HG03175 (cell line): ENCODE measurements around the gene CDH12.
"Not testable (repeated sequence)": the region's sequence is repeated elsewhere in the genome, so short reads cannot be mapped to it uniquely, and the experiment has no call there.

Source experiments
- ATAC-seq: cut with Tn5 transposase; IDR thresholded peaks from one replicate; pipeline ENCODE4 v1.9.1; 2021; ENCODE audit warnings: mild to moderate bottlenecking, moderate library complexity; ENCODE audit not compliant: unreplicated experiment

Gene CDH12

DNA sequence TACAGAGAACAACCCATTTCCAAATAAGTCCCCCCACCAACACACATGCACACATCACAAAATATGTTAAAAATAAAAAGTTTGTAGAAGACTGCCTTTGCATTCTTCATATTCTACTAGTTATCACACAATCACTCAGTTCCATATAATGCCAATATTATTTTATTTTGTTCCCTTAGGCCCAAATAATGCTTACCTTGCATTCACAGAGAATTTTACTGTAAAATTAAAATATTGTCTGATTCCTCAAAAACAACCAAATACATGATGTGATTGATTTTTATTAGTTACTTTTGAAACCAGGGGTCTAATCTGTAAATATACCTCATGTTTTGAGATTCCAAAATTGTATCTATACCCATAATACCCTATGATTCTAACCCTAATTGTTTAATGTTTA lies 536.9 kb downstream of the CDH12 start:
- no peak for ATAC-seq

DNA sequence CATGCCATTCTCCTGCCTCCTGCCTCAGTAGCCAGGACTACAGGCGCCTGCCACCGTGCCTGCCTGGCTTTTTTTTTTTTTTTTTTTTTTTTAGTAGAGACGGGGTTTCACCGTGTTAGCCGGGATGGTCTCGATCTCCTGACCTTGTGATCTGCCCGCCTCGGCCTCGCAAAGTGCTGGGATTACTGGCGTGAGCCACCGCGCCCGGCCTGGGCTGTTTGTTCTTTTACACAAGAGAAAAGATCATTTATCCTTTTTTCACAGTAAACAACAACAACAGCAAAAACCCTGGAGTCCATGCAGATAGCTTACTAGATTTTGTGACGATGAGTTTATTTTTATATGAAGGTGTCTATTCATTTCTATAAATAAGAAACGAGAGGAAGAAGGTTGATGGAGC lies 538.1 kb downstream of the CDH12 start:
- ATAC-seq: not testable (repeated sequence)

DNA sequence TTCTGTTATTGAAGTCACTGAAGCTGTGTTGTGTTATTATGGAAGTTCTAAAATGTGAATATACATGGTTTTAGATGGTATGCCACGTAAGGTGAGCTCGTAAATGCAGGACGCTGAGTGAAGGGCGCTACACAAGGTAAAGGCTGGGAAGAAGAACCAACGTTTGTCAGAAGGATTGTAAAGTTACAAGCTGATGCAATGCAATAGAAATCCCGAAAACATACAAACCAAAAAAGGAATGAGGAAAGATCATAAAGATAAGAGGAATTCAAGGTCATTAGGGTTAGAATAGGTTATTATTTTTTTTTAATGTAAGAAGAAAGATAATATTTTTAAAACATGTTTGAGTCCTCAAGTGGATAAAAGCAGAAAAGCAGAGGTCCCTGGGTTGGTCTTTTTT lies 538.6 kb downstream of the CDH12 start:
- no peak for ATAC-seq

DNA sequence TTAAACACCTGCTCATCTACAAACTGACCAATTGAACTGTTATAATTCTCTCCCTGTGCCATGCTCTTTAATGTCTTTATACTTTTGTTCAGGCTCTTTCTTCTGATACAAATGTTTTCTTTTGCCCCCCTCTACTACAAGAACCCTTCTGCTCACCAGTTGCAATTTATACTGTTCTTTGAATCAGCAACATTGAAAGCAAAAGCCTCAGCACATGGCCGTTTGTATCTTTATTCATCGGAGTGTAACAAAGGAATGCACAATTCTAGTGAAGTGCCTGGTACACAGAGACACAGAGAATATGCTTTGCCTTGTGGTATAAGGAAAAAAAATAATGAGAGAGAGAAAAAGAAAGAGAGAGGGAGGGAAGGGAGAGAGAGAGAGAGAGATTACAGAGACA lies 547.1 kb downstream of the CDH12 start:
- no peak for ATAC-seq

DNA sequence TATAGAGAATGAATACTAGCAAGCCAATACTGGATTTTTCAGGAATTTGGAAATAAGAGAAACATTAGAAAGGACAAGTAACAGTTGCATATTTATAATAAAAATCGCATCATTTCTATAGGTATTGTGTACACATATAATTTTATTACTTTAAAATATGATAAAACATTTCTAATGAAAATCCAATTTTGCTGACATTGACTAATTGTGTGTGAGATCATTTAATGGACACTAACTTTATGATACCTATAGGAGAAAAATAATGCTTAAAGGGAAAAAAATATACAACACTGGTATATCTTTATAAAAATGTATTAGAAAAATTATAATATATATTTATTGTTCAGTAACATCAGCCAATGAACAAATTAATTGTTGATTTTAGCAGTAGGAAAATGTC lies 557.3 kb downstream of the CDH12 start:
- ATAC-seq: no peak

DNA sequence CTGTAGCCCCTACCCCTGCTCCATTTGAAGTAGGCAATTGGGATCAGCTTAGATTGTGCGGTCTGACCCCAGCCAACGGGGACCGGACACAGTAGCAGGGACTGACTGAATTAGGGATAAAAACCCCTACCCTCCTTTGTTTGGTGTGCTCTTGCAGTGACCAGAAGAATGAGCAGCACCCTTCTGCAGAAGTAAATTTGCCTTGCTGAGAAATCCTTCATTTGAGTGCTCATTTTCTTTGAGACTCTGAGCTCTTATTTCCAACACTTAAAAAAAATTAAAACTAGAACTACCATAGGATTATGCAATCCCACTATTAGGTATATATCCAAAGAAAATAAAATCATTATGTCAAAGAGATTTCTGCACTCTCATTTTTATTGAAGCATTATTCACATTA lies 560.0 kb downstream of the CDH12 start:
- ATAC-seq: no peak

DNA sequence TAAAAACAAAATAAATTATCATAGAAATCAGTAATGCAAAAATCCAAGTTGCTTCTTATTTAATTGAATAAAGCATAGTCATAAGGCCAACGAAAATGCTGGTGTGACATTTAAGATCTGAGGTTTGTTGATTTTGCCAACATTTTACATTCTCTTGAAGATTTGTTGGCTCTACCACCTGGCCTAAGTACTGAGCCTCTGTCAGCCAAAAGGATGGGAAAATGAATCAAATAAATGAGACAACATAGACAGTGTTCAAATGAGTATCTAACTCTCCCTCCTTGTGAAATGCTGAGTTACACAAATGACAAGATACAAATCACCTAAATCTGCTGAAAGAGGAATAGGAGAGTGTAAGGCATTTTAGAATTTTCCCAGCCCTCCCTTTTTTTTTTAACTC lies 575.0 kb downstream of the CDH12 start:
- ATAC-seq: no peak

DNA sequence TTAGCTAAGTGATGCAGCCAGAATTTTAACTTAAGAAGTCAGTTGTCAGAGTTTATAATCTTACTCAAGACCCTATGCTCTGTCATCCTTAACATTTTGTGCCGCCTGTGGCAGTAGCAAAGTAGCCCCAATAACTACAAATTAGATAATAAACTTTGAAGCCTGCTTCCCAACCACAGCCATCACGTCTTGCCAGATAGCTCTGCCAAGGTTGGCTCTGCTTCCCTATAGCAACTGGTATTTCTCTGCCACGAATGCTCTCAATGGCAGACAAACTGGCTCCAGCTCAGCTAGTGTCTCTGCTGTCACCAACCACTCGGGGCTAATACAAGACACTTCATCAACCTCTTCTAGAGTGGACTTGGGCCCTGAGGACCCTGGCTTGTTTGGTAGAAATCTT lies 576.1 kb downstream of the CDH12 start:
- no peak for ATAC-seq

DNA sequence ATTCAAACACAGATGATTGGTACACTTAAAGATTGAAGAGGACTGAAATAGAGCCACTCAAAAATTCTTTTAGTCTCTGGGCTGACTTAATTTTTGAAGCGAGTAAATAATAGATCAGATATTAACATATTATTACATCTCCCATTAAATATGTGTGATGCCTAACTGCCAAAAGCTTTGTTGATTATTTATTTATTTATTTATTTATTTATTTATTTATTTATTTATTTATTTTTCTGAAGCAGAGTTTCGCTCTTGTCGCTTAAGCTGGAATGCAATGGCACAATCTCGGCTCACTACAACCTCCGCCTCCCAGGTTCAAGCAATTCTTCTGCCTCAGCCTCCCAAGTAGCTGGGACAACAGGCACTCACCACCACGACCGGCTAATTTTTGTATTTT lies 587.3 kb downstream of the CDH12 start:
- not testable (repeated sequence) for ATAC-seq

DNA sequence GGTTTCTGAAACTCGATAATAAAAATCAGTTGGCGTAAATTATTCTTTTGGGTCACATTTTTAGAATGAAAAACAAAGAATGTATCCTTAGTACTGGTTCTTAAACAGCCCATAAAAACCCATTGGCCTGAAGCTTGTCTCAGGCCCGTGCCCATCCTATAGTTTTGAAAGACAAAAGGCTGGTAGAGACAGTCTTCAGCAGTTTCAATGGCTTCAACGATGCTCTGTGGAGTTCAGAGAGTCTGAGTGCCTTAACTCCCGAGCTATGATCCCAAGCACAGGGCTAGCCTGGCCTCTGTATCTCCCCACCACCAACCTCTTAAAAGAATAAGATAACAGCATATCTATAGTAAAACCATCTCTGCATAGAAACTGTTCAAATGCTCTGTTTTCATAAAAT lies 595.0 kb downstream of the CDH12 start:
- ATAC-seq: no peak

DNA sequence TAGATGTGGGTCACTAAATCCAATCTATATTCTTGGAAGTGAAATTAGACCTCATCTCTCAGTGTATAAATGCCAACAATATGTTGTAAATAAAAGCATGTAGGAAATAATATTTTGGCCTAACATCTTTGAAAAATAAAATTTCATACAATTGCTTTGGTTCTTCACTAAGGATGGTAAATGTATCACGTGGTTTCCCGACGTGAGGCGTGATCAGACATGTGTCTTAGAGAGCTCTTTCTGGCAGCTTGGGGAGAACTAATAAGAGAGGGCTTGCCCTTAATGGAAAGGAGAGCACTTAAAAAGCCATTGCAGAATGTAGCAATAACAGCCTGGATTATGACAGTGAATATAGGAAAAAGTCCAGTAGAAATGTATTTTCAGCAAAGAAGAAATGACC lies 602.6 kb downstream of the CDH12 start:
- no peak for ATAC-seq

DNA sequence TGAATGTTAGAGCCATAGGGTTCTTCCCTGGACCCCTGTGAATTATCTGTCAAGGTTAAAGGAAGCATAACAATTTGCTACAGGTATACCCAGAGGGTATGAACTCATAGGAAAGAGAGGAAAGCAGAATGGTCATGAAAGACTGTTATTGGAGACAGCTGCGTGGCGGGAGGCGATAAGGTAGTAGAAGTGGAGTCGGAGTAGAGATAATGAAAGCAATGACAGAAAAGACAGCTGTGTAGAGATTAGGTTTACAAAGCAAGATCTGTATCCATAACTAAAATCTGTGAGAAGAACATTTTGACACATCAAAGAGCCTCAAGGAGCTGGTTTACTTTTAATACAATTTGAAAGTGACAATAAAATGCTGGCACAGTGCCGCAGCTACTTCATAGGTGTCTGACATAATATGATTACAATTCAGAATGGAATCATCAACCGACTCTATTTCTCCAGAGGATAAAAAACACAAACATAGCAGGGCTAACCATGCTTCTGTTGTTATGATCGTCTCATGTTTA lies 603.9 kb downstream of the CDH12 start:
- no peak for ATAC-seq

DNA sequence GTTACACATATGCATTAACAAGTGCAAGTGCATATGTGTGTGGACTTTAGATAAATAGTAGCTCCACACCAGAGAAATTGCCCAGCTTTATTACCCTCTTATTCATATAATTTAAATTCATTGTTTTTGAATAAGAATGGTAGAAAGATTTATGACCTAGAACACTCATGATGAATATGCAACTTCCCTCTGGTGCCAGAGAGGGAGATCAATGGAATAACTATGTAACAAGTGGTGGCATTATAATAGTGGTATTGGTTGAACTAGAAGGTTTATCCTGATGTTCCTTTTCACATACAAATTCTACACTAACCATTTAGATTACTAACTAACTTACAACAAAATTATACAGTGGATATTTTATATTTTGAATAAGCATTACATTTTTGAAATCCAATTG lies 607.4 kb downstream of the CDH12 start:
- ATAC-seq: no peak

DNA sequence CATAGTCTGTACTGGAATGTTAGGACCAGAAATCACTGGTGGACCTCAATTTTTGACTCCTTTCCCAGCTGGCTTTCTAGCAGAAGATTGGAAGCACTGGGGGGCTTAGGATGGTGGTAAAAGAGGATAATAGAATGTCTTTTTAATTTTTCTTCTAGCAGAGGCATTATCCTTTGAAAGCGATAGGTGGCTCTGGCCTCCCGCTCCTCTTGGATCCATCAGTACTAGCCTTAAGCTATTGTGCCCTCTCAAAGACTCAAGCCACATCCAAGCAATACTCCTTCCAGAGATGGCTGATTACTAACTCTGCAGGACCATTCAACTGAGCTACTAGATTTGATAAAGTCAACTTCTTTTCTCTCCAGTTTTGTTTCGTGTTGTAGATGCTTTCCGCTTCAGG lies 610.6 kb downstream of the CDH12 start:
- no peak for ATAC-seq

DNA sequence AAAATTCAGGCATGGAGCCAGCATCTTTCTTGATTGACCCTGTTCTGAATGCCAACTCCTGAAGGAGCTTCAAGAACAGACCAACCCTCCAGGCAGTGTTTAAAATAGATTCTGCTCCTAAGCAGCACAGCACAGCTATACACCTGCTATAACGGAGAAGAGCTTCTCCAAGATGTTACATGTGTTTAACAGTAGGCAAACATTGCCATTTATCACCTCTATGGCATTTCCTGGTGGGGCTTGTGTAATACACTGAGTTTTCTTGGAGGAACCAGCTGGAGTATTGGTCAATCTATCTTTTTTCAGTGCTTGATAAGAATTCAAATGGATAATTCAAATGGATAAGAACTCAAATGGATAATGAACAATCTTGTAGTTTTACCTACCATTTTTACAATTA lies 615.1 kb downstream of the CDH12 start:
- no peak for ATAC-seq

DNA sequence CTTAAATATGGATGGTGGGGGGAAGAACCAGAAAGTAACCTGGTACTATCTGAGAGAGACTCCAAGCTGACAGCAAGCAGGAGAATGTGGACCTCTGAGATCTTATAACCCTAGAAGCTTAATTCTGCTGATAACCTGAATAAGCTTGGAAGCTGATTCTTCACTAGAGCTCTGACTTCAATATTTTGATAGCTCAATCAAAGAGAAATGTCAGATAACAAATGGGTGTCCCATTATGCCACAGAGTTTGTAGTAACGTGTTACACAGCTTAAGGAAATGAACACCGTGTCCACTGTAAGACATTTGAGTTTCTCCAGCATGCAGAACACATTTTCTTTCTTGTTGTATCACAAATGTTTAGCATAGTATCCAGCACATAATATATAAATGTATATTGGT lies 626.7 kb downstream of the CDH12 start:
- ATAC-seq: no peak

DNA sequence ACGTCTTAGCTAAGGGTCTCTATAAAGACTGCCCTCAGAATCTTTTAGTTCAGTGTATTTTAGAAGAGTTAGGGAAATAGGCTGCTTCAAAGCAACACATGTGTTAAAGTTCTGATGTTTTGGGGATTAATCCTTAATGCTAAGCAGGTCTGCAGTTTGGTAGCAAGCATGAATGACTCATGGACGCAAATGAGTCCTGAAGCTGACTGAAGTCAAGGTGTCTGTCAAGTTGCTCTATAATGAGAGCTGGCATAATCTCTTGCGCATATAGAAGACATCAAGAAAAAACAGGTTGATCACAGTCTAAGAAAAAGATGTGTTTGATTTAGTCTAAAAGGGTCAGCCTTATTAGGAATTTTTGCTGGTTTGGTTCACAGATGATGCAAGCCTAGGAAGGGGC lies 630.1 kb downstream of the CDH12 start:
- ATAC-seq: no peak

DNA sequence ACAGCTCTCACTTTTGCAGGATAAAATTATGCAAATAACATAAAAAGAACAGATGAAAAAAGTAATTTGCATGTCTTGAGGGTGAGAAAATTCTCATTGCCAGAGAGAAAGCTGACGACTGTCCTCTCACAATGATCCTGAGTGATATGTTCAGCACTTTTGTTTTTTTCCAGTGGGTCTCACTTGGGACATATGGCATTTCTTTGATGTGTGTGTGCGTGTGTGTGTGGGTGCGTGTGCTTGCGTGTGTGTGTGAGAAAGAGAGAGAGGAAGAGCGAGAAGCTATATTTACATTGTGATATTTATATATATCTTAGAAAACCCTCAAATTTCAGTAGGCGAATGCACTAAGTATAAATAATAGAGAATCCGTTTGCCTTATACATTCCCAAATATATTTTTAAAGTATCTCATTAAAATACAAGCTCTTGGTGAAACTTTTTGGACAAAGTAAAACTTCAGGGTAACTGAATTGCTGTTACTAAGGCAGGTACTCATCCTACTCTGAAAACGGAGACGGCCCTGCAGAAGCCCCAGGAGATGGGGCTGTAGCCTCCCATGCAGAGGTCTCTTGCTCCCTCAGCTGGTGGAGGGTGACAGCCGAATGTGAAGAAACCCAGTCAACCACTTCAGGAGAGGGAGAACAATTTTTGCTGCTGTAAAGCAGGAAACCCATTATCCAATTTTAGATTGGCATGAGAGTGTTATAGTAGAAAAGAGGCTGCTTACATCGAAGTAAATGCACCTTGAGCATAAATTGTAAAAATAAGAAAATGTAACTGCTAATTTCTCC lies 639.2 kb downstream of the CDH12 start:
- not testable (repeated sequence) for ATAC-seq

DNA sequence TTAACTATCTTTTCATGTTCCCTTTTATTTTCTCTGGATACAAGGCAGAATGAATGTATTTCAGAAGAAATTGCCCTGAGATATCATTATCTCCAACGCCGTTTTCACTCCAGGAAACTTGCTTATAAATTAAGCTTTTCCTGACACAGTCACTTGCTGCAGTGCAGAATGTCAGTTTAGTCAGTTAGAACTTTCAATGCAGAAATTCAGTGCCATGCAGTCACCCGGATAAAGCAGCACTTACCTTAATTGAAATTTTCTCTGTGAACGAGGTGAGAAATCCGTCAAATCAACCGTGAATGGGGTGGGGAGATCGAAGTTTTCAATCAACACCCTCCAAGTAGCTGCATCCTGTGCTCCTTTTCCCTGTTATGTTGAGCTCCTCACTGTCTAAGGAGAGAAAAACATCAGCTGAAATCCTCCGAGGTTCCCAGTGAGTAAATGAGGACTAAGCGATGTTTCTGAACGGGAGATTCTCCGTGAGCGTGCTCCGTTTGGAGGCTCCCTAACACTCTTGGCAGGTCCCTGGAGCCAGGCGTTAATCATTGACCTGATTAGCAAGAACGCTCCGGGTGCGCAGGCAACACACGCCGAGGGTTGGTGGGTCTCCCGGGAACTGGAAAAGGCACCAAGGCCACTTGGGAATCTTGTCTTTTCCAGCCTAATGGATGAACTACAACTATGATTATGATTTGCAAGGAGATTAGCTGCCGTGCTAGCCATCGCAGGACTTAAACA lies 640.7 kb downstream of the CDH12 start:
- not testable (repeated sequence) for ATAC-seq

DNA sequence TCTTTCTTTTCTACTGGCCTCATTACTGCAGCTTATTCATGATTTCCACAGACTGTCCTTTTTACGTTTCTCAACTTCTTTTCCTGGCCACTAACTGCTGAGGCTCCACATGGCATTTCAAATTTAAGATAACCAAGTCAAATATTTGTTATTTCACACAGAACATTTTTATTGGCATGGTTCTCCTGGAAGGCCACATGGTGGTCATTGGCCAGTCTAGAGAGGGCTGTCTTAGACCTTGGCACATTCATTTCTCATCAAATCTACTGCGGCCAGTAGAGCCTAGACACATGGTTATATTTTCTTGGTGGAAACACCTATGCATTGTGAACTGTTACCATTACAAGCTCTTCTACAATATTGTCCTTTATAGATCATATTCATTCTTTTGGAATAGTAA lies 644.7 kb downstream of the CDH12 start:
- ATAC-seq: not testable (repeated sequence)

DNA sequence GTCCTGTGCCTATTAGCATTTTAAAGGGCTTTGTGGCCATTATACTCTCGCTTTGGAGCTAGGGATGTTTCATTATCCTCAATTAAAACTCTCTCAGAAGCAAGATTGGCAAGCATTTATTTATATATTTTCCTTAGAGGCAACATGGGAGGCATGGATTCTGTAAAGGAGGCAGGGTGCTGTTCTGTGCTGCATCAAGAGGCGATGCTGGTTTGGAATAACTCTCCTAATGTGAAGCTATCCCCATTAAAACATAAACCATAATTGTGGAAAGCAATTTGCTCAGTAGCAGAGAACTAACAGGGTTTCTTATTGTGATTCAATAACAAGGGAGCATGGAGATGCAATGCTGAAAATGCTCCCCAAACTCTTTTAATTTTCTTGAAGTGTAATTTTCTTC lies 664.5 kb downstream of the CDH12 start:
- ATAC-seq: not testable (repeated sequence)

DNA sequence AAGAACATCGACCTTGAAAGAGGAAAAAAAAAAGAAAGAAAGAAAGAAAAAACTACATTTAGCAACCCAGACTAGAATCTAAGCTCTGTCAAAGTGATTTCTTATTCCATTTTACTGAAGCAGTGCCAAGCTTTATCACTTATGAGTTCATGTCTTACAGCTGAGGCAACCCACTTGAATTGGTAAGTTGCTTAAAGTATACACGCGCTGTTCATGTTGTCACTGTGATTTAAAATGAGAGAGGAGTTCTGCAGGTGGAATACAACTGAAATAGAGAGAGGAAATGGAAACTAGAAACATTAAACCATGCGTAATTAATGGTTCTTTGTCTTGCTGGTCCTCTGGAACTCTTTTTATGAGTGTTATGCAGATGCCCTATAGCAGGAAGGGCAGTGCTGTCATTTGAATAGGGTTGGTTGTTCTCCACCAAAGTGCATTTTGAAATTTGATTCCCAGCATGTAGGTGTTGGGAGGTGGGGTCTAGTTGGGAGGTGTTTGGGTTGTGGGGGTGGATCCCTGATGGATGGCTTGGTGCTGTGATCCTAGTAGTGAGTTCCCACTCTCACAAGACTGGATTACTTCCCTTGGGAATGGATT lies 665.4 kb downstream of the CDH12 start:
- not testable (repeated sequence) for ATAC-seq
